Stimulated activated CD8-positive, alpha-beta memory T cell treated with anti-CD3 and anti-CD28 coated beads, Interleukin-15, amount 100 ng/mL, for 4 hours (primary cell): ENCODE results near the gene SERINC4.

Experiments used
- DNase-seq, 2 donors: peaks; one replicate each; pipeline ENCODE4 v3.0.0-alpha.2; 2020; ENCODE audit warnings: low read depth in 2 of 2

SERINC4 gene

GRCh38 chr15:43796566-43796965, 3.5 kb downstream of the SERINC4 start:
- DNase-seq = no peak

GRCh38 chr15:43795997-43796396, 4.0 kb downstream of the SERINC4 start:
- DNase-seq = no peak

GRCh38 chr15:43795197-43795596, 4.8 kb downstream of the SERINC4 start:
- DNase-seq = no peak

GRCh38 chr15:43794269-43795037, 5.6 kb downstream of the SERINC4 start:
- no peak for DNase-seq

- no peak for DNase-seq
Measured at GRCh38 chr15:43793647-43794046, 6.4 kb downstream of the SERINC4 start.

DNA sequence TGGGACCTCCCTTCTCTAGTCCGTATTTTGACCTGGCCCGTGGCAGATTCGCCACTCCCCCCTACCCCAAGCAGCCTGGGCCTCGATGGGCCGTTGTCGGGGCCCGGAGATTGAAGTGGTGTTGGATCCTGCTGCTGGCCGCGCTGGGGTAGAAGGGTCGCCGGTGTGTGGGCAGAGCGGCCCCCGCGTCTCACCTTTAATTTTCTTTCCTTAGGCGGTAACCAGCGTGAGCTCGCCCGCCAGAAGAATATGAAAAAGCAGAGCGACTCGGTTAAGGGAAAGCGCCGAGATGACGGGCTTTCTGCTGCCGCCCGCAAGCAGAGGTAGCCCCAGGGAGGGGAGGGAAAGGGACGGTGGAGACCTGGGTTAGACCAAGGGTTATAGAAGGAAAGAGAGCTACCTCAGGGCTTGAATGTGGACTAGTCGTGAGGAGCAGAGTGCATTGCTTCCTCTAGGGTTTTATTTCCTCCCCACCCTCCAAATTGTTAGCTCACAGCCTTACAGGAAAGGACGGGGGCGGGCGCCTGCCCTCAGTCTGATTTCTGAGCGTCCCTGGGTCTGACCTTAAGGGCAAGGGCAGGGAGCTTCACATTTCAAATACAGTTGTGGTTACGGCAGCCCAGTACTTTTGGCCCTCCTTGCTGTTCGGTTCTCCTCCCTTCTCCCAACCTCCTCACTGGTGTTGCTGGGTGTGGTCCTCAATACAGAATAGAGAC, 7.1 kb downstream of the SERINC4 start:
- DNase-seq = no peak

DNA sequence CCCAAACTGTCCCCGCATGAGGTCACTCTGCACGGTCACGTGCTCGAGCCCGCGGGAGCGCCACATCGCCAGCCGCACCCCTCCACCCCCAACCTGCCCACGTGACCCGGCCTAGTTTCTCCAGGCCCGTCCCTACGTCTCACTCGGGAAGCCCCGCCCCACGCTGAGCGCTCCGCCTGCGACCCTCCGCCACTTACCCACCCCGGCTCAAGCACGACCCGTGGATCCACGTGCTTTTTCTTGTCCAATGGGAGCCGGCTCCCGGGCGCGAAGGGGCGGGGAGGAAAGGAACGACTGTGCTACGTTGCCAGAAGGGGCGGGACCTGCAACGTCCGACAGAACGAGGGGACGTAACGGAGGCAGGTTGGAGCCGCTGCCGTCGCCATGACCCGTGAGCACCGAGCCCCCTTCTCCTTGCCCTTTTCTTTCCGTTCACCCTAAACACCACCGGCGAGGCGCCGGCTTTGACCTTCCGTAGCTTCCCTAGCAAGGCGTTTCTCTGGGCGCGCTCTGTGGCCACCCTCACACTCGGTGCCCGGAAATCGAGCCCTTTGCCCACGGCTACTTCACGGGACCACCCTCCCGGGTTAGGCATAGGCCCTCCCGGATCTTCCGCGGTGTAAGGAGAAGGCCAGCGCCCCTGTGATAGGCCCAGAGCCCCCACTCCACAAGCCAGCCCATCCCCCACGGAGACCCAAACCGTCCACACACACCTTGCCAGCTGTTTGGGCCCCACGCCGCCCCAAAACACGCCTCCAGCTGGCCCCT, 7.8 kb downstream of the SERINC4 start, which contains the start of gene SERF2:
Gene SERF2 (plus strand): TSS at position 328 of the 768 bp plus-strand sequence. CDS start 57 bp downstream, at position 385.
- DNase-seq = peak; percentile 99

DNA sequence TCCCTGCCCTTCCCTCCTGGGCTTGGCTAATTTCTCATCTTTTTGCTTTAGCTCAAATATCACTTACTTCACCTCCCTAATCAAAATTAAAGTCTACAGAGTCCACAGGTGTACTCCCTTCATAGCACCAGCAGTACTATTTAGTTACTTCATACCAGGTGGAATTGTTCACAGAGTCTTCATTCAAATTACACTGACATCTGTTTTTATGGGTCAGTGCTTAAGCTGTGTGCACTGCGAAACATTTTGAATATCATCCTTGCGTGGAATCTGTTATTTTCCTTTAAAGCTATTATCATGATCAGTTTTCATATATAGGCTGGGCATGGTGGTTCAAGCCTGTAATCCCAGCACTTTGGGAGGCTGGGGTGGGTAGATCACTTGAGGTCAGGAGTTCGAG, 10.6 kb downstream of the SERINC4 start:
- no peak for DNase-seq

DNA sequence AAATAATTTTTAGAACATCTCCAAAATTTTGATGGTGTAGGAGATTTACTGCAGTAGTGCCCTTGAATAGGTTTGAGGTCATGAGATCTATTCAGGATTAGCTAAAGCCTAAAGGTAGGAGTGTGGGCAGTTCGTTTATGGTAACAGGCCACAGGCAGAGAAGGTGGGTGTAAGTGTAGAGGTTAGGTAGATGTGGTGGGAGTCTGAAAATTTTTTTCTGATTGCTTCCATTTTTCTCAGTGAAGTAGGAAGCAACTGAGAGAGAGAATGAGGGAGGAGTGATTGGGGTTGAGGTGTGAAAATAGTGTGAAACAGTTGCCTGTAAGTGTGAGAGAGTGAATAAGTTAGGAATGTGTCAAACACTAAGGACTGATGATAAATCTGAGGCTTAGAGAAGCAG, 21.0 kb downstream of the SERINC4 start:
- DNase-seq = no peak

GRCh38 chr15:43777267-43777914, 22.6 kb downstream of the SERINC4 start:
- peak; percentile 68 to 70 for DNase-seq

GRCh38 chr15:43776718-43777266, 23.2 kb downstream of the SERINC4 start, which contains the start of gene ELL3:
Gene ELL3 (minus strand): TSS chr15:43776966. CDS start chr15:43776901, 65 bp downstream.
- peak; percentile 43 to 68 for DNase-seq

GRCh38 chr15:43776101-43776717, 23.8 kb downstream of the SERINC4 start:
- no peak for DNase-seq

DNA sequence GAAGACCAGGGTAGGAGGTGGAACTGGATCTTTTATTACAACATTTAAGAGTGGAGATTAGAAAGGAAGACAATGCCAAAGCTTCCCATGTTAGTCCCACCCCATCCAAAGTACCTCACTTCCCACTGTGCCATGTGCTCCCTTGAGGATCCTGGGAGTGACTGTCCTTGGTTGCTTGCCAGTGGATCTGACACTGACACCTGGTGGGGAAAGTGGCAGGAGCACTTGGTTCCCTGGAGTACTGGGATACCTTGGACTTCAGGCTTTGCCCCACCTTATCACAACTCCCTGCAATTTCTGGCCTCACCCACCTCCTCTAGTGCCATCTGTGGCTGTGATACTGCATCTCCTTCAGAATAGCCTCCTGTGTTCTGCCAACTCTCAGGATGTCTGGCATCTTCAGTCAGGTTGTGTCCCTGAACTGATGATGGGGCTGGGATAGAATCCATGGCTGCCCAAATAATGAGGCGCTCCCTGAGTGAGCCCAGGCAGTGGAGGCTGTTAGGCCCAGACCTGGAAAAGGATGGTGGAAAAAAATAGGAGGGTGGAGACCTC, 24.5 kb downstream of the SERINC4 start:
- DNase-seq = no peak

GRCh38 chr15:43774062-43774461, 26.0 kb downstream of the SERINC4 start:
- DNase-seq = no peak

DNA sequence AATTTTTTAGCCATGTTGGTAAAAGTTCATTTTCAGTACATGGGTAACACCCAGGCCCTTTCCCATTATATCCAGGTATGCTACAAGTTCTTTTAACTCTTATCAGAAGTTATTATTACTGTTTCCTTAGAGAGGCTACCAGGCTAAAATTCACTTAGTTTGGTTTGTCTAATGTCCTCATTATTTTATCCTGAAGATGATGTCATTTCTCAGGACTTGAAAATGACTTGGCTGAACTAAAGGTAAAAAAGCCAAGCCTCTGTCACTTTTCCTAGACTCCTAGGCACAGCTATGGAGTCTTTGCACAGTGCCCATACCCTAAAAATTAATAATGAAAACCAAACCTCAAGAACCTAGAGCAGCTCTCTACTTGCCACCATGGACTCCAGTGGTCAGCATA, 27.4 kb downstream of the SERINC4 start:
- no peak for DNase-seq

DNA sequence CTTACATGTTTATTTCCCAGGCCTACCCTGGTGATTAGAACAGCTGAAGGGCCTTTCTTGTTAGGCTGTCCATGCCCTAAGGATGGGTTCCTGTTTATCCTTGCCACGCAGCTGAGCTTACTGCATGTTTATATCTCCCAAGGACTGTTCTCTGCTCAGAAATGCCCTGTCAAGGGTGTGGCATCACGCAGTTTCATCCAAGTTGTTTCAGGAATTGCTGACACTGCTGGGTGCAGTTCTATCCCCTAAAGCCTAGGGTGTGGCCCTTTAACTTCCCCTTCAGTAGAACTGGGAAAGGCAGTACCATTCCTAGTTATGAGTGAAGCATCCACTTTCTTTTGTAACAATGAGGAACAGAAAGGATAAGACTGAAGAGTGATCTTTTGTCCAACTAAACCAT, 28.2 kb downstream of the SERINC4 start:
- DNase-seq = no peak

GRCh38 chr15:43769584-43770228, 30.3 kb downstream of the SERINC4 start:
- DNase-seq = no peak

- DNase-seq = no peak
Measured at GRCh38 chr15:43763819-43764446, 36.1 kb downstream of the SERINC4 start.

GRCh38 chr15:43762824-43763223, 37.2 kb downstream of the SERINC4 start:
- no peak for DNase-seq

- no peak for DNase-seq
Measured at GRCh38 chr15:43751885-43752284, 48.1 kb downstream of the SERINC4 start.
